CD4-positive, alpha-beta T cell treated with Interleukin-1 beta for 1 hour (primary cell): ENCODE results near the gene ELMOD2.

Experiments used
- DNase-seq, 2 donors: peaks; one replicate each; pipeline ENCODE4 v3.0.0-alpha.2; 2020 to 2022

Gene ELMOD2

DNA sequence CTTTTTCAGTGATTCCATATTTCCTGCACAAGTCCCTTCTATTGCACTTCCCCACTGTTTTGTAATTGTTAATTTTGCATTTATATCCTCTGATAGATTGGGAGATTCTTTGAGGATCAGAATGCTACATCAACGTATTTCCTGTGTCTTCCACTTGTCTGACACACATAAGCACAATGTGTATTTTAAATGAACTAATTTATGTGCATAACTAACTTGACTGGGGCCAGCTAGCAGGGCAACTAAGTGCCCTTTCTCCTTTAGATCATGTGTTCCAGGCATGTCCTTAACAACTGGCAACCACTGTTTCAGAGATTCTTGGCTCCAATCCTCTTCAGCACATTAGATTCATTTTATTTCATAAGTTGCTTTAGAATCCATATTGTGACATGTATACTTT lies 60.5 kb downstream of the ELMOD2 start:
- no peak for DNase-seq

DNA sequence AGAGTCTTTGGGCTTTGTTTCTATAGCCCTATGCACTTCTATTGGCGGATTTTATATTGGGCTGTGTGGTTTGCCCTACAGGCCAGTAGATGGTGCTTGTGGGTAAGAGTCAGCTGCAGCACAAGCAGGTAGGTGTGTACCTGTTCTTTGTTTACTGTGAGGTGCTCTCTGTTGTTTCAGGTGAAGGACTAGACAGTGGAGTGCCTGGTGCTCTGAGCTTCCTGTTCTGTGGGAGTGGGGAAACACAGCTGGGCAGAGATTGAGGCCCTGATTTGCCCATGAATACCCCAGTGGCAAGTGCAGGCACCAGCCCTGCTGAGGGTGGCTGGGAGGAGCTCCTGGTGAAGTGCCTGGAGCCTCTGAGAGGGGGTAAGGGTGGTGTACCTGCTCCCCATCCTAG lies 71.1 kb downstream of the ELMOD2 start:
- no peak for DNase-seq

DNA sequence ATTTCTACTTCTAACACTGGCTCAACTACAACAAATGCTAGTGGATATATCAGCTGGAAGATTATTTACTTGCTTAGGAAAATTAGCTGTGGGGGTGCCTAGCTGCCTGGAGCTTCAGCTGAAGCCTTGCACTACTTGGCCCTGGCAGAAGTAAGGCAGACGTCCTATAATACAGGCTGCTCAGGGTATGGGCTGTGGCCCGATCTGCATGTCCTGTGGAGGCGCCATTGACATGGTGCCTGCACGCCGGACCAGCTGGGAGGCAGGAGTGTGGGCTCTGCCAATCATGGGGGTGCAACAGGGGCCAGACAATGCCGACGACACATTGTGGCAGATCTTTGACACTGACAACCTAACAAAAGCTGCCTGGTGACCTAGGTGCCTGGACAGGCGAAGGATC lies 76.4 kb downstream of the ELMOD2 start:
- no peak for DNase-seq

DNA sequence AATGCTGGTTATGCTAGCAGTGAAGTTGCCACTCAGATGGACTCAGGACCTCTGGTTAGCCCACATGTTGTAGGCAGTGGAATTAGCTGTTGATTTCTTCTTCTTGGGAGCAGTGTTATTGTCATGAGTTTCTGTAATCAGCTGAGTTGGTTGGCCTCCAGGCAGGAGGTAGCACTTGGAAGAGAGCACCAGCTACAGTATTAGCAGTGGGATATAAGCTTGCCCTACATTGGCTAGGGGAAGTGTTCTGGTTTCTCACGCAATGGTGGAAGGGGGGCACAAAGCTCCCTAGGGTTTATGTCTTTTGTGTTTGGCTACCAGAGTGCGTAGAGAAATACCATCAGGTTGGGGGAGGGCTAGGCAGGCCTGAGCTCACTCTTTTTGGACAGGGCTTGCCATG lies 78.7 kb downstream of the ELMOD2 start:
- DNase-seq: no peak

DNA sequence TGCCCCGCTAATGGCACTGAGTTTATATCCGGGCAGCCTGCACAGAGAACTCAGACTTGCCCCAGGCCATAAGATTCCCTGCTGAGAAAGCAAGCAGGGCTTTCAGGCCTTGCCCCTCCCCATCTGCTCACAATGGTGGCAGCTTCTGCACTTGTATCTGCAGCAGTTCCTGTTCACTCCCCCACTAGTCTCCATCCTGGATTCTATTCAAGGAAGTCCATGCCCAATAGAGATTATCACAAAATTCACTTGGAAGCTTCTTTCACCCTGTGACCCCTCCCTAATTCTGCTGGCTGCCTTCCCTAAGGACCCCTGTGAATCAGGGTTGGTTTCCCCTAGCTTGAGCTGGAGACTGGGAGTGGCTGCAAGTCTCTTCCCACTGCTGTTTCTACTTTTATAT lies 79.3 kb downstream of the ELMOD2 start:
- DNase-seq: no peak
